ENCODE results near the gene AIP. TPM values are rescaled to one million over a fixed set of nuclear protein-coding genes. Genes with fewer than 3 reads are reported as not detected.
"Not testable (repeated sequence)": the region's sequence is repeated elsewhere in the genome, so short reads cannot be mapped to it uniquely, and the experiment has no call there.

The AIP gene
- total RNA-seq, 1 donor from 2014 or later, result 58.8 TPM

- Mint-ChIP-seq H3K4me3 (ENCODE audit: unreplicated experiment) (peak within 1 kb of the TSS; percentile 84), H3K9me3 (ENCODE audit: low read depth) (no peaks in the 10 kb centered on the region), H3K4me1 (ENCODE audit: low read depth) (peaks cover 31% of the 10 kb centered on the region), H3K36me3 (ENCODE audit: low read depth) (no peaks in the 10 kb centered on the region), H3K27me3 (ENCODE audit: low read depth) (no peaks in the 10 kb centered on the region), H3K27ac (ENCODE audit: unreplicated experiment) (peak within 1 kb of the TSS; percentile 77)
- peak; percentile 69 for TF ChIP-seq CTCF (IDR thresholded peaks at IDR 0.05)
- DNase-seq (ENCODE audit: low spot score), result peak; percentile 98
Observed at GRCh38 chr11:67468759-67469507, 13.9 kb upstream of the AIP start, which contains the start of gene TMEM134. Gene TMEM134 (minus strand): TSS chr11:67469251. CDS start chr11:67469192, 59 bp downstream.

DNA sequence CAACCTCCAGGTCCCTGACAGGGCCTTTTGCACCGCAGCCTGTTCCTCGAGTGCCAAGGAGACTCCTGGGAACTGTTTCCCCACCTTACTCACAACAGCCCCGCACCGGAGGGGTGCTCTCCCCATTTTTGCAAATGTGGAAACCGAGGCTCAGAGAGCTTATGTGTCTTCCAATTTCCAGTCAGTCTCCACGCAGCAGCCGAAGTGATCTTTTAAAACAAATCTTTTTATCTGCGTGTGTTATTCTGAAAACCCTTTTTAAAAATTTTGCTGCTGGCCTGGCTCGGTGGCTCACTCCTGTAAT, 13.4 kb upstream of the AIP start:
- H3K36me3 Mint-ChIP-seq (ENCODE audit: low read depth), result no peaks in the 10 kb centered on the region
- no peaks in the 10 kb centered on the region for H3K9me3 Mint-ChIP-seq (ENCODE audit: low read depth)
- peak; percentile 43 for TF ChIP-seq CTCF (IDR thresholded peaks at IDR 0.05)
- peak overlapping the region; percentile 72 for H3K4me3 Mint-ChIP-seq (ENCODE audit: unreplicated experiment)
- H3K27me3 Mint-ChIP-seq (ENCODE audit: low read depth), result no peaks in the 10 kb centered on the region
- H3K27ac Mint-ChIP-seq (ENCODE audit: unreplicated experiment), result peak overlapping the region; percentile 68
- H3K4me1 Mint-ChIP-seq (ENCODE audit: low read depth), result peaks cover 26% of the 10 kb centered on the region
- DNase-seq (ENCODE audit: low spot score), result no peak

DNA sequence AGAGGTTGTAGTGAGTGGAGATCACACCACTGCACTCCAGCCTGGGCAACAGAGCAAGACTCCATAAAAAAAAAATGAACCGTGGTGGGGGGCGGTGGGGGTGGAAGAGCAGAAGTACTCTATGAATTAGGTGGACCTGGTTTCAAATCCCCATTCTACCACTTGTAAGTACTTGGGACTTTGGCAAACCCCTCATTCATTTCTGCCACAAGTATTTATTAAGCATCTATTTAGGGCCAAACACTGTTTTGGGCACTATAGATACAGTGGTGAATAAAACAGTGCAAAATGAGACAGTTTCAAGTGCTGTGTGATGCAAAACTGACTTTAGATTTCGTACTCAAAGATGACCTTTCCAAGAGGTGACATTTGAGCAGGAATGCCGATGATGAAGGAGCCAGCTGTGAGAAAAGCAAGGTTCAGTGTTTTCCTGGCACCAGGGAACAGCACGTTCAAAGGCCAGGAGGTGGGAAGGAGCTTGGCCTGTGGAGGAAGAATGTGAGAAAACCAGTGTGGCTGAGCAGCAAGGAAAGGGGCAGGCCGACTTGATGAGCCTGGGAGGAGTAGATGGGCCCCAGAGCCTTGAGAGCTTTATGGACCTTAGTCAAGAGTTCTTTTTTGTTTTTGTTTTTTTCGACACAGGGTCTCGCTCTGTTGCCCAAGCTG, 12.4 kb upstream of the AIP start:
- DNase-seq (ENCODE audit: low spot score), result no peak
- Mint-ChIP-seq H3K27ac (ENCODE audit: unreplicated experiment) (no peak overlapping the region), H3K4me1 (ENCODE audit: low read depth) (peaks cover 22% of the 10 kb centered on the region), H3K4me3 (ENCODE audit: unreplicated experiment) (no peak overlapping the region), H3K36me3 (ENCODE audit: low read depth) (no peaks in the 10 kb centered on the region), H3K27me3 (ENCODE audit: low read depth) (no peaks in the 10 kb centered on the region), H3K9me3 (ENCODE audit: low read depth) (no peaks in the 10 kb centered on the region)
- no peak for TF ChIP-seq CTCF (IDR thresholded peaks at IDR 0.05)

DNA sequence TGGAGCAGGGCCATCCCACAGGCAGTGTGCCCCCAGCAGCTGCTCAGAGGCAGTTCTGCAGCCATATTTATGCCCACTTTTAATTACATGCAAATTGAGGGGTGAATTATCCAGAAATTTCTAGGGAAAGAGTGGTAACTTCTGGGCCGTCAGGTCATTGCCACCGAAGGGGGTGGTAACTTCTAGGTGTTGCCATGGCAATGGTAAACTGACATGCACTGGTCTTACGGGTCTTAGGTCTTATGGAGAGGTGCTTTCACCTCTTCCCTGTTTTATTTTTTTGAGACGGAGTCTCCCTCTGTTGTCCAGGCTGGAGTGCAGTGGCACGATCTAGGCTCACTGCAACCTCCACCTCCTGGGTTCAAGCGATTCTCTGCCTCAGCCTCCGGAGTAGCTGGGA, 9.9 kb upstream of the AIP start:
- Mint-ChIP-seq H3K36me3 (ENCODE audit: low read depth) (no peaks in the 10 kb centered on the region), H3K4me3 (ENCODE audit: unreplicated experiment) (no peak overlapping the region), H3K27me3 (ENCODE audit: low read depth) (no peaks in the 10 kb centered on the region), H3K27ac (ENCODE audit: unreplicated experiment) (no peak overlapping the region), H3K9me3 (ENCODE audit: low read depth) (no peaks in the 10 kb centered on the region), H3K4me1 (ENCODE audit: low read depth) (peaks cover 12% of the 10 kb centered on the region)
- no peak for DNase-seq (ENCODE audit: low spot score)
- TF ChIP-seq CTCF (IDR thresholded peaks at IDR 0.05), result no peak

- H3K27me3 Mint-ChIP-seq (ENCODE audit: low read depth); DNase-seq (ENCODE audit: low spot score); H3K36me3 Mint-ChIP-seq (ENCODE audit: low read depth); H3K27ac Mint-ChIP-seq (ENCODE audit: unreplicated experiment); H3K9me3 Mint-ChIP-seq (ENCODE audit: low read depth); H3K4me3 Mint-ChIP-seq (ENCODE audit: unreplicated experiment); H3K4me1 Mint-ChIP-seq (ENCODE audit: low read depth): not testable (repeated sequence)
Observed at GRCh38 chr11:67476692-67477091, 6.1 kb upstream of the AIP start.

- DNase-seq (ENCODE audit: low spot score); H3K9me3 Mint-ChIP-seq (ENCODE audit: low read depth); H3K27ac Mint-ChIP-seq (ENCODE audit: unreplicated experiment); H3K4me3 Mint-ChIP-seq (ENCODE audit: unreplicated experiment); H3K36me3 Mint-ChIP-seq (ENCODE audit: low read depth); H3K27me3 Mint-ChIP-seq (ENCODE audit: low read depth); H3K4me1 Mint-ChIP-seq (ENCODE audit: low read depth): not testable (repeated sequence)
Observed at GRCh38 chr11:67477344-67478050, 5.3 kb upstream of the AIP start.
